HG03354 (cell line): ENCODE measurements around the gene ZNF771.

Experiments used
- ATAC-seq: cut with Tn5 transposase; IDR thresholded peaks from one replicate; pipeline ENCODE4 v1.9.1; 2021; ENCODE audit warnings: mild to moderate bottlenecking; ENCODE audit not compliant: unreplicated experiment, poor library complexity, severe bottlenecking

Gene ZNF771

GRCh38 chr16:30397056-30397455 is 10.3 kb upstream of the ZNF771 start:
- no peak for ATAC-seq

DNA sequence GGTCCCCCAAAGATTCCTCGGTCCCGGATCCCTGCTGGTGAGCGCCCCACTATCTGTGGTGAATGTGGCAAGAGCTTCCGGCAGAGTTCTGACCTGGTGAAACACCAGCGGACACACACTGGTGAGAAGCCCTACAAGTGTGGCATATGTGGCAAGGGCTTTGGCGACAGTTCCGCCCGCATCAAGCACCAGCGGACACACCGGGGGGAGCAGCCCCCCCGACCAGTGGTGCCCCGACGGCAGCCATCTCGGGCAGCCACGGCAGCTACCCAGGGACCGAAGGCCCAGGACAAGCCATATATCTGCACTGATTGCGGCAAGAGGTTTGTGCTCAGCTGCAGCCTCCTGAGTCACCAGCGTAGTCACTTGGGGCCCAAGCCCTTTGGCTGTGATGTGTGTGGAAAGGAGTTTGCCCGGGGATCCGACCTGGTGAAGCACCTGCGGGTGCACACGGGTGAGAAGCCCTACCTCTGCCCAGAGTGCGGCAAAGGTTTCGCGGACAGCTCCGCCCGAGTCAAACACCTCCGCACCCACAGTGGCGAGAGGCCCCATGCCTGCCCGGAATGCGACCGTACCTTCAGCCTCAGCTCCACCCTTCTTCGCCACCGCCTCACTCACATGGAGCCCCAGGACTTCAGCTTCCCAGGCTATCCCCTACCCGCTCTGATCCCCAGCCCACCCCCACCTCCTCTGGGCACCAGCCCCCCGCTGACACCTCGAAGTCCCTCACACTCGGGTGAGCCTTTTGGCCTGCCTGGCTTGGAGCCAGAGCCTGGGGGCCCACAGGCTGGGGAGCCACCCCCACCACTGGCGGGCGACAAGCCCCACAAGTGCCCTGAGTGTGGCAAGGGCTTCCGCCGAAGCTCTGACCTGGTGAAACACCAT is 9.4 kb upstream of the ZNF771 start:
- ATAC-seq, result no peak

- ATAC-seq, result no peak
Measured at GRCh38 chr16:30398661-30399434, 8.6 kb upstream of the ZNF771 start.

DNA sequence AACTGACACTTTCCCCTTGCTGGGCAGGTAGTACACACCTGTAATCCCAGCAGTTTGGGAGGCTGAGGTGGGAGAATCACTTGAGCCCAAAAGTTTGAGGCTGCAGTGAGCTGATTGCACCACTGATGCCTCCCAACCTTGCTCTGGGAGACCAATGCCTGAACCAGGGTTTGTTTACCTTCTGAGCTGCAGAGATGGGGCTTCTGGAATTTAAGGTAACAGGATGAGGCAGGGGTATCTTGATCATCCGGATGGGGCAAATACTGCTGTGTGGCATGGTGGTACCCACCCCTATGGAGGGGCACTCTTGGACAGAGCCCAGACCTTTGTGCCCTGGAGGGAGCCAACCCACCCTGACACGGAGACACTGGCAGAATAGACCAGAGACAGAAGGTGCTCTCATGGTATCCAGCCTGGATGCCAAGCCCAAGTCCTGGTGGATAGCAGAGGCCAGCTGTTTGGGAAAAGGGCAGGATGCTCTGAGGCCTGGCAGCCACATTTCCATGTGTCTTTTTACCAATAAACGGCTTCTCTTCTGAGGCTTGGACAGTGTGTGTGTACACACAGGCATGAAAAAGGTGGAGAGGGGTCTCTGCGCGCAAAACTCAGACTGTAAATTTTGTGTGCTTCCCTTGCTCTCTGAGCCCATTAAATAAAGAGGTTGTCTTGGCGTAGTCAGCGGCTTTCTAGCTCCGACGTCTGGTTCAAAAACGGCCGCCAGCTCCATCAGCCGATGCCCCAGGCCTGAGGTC is 7.8 kb upstream of the ZNF771 start:
- no peak for ATAC-seq

GRCh38 chr16:30401768-30402425 is 5.5 kb upstream of the ZNF771 start:
- ATAC-seq, result no peak

- ATAC-seq, result peak; percentile 5
Measured at GRCh38 chr16:30406795-30407101, 658 bp upstream of the ZNF771 start.

GRCh38 chr16:30407804-30408534 is 563 bp downstream of the ZNF771 start:
- ATAC-seq, result no peak

DNA sequence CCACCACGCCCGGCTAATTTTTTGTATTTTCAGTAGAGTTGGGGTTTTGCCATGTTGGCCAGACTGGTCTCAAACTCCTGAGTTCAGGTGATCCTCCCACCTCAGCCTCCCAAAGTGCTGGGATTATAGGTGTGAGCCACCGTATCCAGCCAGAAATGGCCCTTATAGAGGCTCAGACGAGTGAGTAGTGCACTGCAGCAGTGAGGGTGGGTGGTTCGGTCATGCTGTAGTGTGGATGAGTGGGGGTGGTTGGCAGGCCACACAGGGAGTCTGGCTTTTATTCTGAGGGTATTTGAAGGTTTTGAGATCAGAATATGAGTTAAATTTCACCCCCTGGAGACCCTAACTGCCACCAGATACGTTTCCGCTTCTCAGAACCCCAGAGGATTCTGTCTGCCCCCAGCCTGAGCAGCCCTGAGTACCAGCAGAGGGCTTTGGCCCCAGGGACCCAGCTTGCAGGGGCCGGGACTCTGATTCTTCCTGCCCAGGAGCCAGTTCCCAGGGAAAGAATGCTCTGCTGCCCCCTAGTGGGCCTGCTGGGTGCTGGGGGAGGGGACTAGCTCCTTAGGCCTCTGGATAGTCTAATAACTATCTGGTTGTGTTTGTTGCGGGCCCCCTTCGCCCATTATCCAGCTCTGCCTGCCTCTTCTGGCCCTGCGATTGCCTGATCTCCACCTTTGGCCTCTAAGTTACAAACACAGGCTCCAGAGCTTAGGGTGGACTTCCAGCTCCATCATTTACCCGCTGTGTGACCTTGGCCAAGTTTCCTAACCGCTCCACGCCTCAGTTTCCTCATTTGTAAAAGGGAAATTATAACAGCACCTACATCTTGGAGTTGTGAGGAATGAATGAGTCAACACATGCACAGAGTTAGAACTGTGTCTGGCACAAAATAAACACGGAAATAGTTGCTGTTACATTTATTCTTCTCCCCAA is 2.0 kb downstream of the ZNF771 start:
- peak; percentile 67 for ATAC-seq

- no peak for ATAC-seq
Measured at GRCh38 chr16:30413112-30413806, 5.9 kb downstream of the ZNF771 start.

DNA sequence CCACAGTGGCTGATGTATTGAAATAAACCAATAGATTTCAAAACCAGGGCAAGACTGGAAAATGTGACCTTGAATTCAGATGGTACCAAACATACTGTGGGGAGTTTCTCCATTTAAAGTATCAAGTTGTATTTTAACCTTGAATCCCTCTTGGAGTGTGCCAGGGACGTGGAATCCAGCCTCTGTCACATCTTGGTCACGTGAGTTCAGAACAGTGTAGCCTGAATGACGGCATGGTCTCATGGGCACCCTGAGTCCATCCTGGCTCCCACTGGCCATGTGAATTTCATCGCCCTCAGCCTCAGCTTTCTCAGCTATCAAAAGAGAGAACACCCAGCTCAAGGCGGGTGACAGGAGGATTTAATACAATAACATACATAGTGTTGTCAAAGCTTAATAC is 6.8 kb downstream of the ZNF771 start:
- ATAC-seq, result no peak

- ATAC-seq, result no peak
Measured at GRCh38 chr16:30416047-30416603, 8.7 kb downstream of the ZNF771 start.

GRCh38 chr16:30416624-30417528 is 9.5 kb downstream of the ZNF771 start:
- no peak for ATAC-seq

- peak; percentile 83 for ATAC-seq
Measured at GRCh38 chr16:30417529-30418349, 10.3 kb downstream of the ZNF771 start.

GRCh38 chr16:30418350-30419181 is 11.2 kb downstream of the ZNF771 start:
- ATAC-seq, result no peak

DNA sequence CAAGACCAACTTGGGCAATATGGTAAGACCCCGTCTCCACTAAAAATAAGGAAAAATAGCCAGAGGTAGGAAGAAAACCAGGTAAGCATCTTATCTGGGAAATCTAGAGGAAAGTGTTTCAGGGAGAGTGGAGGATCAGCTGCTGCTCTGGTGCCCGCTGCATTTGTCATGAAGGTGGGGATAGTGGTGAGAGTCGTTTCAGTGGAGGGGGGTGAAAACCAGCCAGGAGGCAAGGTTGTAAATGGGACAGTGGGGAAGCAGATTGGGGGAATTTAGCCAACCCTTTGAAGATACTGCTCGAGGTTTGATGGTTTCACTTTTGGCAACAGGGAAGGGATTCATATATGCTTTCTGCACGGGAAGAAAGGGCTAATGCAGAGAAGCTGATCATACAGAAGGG is 13.6 kb downstream of the ZNF771 start:
- no peak for ATAC-seq
